HepG2 (cell line): ENCODE results near the gene ZNF880. TPM values are rescaled to one million over a fixed set of nuclear protein-coding genes. Genes with fewer than 3 reads are reported as not detected.

Experiments used
- ATM ChIP-seq: fragments of 450-650 bp; IDR thresholded peaks from 2 replicates; pipeline ENCODE4 v1.7.1; 2017; ENCODE audit warnings: mild to moderate bottlenecking, borderline replicate concordance
- GLI4 ChIP-seq: sonication (generic); formaldehyde crosslinking; IDR thresholded peaks from 2 replicates; pipeline ENCODE4 v1.5.1; 2020; ENCODE audit warnings: missing genetic modification reagents, mild to moderate bottlenecking, moderate library complexity, borderline replicate concordance
- KDM4B ChIP-seq: sonication (generic); formaldehyde crosslinking; IDR thresholded peaks from 2 replicates; pipeline ENCODE4 v1.4.0; 2020; ENCODE audit warnings: missing genetic modification reagents
- MXD4 ChIP-seq: IDR thresholded peaks from 2 replicates; pipeline ENCODE4 v1.6.1; 2016; ENCODE audit warnings: mild to moderate bottlenecking, missing biosample characterization, missing genetic modification reagents
- RFXAP ChIP-seq: sonication (generic); formaldehyde crosslinking; IDR thresholded peaks from 2 replicates; pipeline ENCODE4 v1.4.0; 2020; ENCODE audit warnings: missing genetic modification reagents, borderline replicate concordance
- SKI ChIP-seq: fragments of 450-650 bp; IDR thresholded peaks from one replicate; pipeline ENCODE4 v1.6.1; 2018; ENCODE audit warnings: mild to moderate bottlenecking; ENCODE audit not compliant: partially characterized antibody
- ZMYM4 ChIP-seq: sonication (generic); formaldehyde crosslinking; IDR thresholded peaks from 2 replicates; pipeline ENCODE4 v1.8.1; 2023; ENCODE audit warnings: mild to moderate bottlenecking, missing genetic modification reagents
- polyA plus RNA-seq, 8 experiments: library from polyadenylated mRNA; depleted of rRNA in 3 of 8; stranded (reverse) in 7 of 8; unstranded in 1 of 8; fragments of >200 nt; fragmentation: Illumina TruSeq in 4 of 8; extraction: Trizol in 4 of 8; gene quantifications; 2 replicates each; pipeline versions ENCODE4 v1.2.1 to v1.2.3, GENCODE V29; 2011 to 2016; ENCODE audit warnings: low read depth in 4 of 8, missing spikeins in 1 of 8, mixed read lengths in 1 of 8; ENCODE audit not compliant: insufficient read depth in 1 of 8
- total RNA-seq, 5 experiments: library from RNA; depleted of rRNA; stranded (reverse); fragments of >200 nt; fragmentation: Illumina TruSeq; extraction: Trizol; gene quantifications; 2 replicates each; pipeline ENCODE4 v1.2.3, GENCODE V29; 2016; ENCODE audit warnings: low read depth in 1 of 5
- TF ChIP-seq, protein P1 (sequence below): sonication (generic); formaldehyde crosslinking; IDR thresholded peaks from 2 replicates; pipeline ENCODE4 v1.8.0; 2022; ENCODE audit warnings: mild to moderate bottlenecking, missing genetic modification reagents, borderline replicate concordance
- TF ChIP-seq, protein P2 (sequence below): sonication (generic); formaldehyde crosslinking; IDR thresholded peaks from 2 replicates; pipeline ENCODE4 v1.8.1; 2023; ENCODE audit warnings: mild to moderate bottlenecking, missing genetic modification reagents
- TF ChIP-seq, protein P3 (sequence below): sonication (generic); formaldehyde crosslinking; IDR thresholded peaks from 2 replicates; pipeline ENCODE4 v1.4.0; 2020; ENCODE audit warnings: missing genetic modification reagents, borderline replicate concordance
- TF ChIP-seq, protein P4 (sequence below): sonication (generic); formaldehyde crosslinking; IDR thresholded peaks from 2 replicates; pipeline ENCODE4 v1.5.0; 2020; ENCODE audit warnings: missing genetic modification reagents
- TF ChIP-seq, protein P5 (sequence below): IDR thresholded peaks from 2 replicates; pipeline ENCODE4 v1.4.0; 2020; ENCODE audit warnings: mild to moderate bottlenecking, missing genetic modification reagents
- TF ChIP-seq, protein P6 (sequence below): sonication (generic); formaldehyde crosslinking; IDR thresholded peaks from 2 replicates; pipeline ENCODE4 v1.5.1; 2020; ENCODE audit warnings: mild to moderate bottlenecking, missing genetic modification reagents, moderate library complexity

ZNF880 gene
- total and polyA plus RNA-seq, 2 of the 13 experiments (the other 11 are each of a cell fraction or from before 2014, with no cell fraction given) = 0.03 to 0.18 TPM

DNA sequence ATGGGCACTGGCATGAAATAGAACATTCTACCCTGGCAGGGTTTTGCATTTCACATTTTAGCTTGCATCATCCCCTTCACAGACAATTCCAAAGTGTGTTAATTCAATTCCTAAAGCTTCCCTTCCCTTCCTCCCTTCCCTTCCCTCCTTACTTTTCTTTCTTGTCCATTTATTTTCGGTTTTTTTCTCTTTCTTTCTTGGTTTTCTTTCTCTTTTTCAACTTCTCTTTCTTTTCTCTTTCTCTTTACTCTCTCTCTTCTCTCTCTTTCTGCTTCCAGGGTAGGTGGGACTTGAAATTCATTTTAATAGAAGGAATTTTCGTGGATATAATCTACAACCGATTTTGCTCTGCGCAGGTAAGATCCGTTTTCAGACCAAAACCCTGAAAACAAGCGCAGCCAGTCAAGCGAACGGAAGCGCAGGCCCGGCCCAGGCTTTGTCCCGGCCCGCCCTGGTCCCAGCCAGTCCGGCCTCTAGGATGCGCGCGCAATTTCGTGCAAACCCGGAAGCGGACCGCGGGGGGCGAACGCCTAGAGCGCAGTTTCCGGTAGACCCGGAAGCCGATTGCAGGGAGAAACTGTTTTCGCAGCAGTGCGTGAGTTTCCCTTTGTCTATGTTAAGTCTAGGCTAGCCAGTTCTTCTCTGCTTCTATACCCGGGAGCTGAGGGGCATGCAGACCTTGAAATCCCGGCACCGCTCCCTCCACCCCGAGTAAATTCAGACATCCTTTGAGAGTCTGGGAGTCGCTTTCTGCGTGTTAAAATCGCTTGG, 27.8 kb downstream of the ZNF880 start, which contains the start of gene ZNF528 (continued):
- peak; percentile 81 for TF ChIP-seq ZMYM4 (CRISPR knock-in tag)
- TF ChIP-seq SKI = no peak
- TF ChIP-seq ATM = no peak
- peak; percentile 44; the same call in 1 of the 2 replicates for TF ChIP-seq MXD4 (CRISPR knock-in tag)
- TF ChIP-seq, protein P1, sequence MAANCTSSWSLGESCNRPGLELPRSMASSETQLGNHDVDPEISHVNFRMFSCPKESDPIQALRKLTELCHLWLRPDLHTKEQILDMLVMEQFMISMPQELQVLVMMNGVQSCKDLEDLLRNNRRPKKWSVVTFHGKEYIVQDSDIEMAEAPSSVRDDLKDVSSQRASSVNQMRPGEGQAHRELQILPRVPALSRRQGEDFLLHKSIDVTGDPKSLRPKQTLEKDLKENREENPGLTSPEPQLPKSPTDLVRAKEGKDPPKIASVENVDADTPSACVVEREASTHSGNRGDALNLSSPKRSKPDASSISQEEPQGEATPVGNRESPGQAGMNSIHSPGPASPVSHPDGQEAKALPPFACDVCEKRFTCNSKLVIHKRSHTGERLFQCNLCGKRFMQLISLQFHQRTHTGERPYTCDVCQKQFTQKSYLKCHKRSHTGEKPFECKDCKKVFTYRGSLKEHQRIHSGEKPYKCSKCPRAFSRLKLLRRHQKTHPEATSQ (CRISPR knock-in tag) = no peak
- TF ChIP-seq KDM4B (CRISPR knock-in tag) = 0 out of 2 replicates have a peak, but pooled peaks have one; percentile 76
- TF ChIP-seq, protein P2, sequence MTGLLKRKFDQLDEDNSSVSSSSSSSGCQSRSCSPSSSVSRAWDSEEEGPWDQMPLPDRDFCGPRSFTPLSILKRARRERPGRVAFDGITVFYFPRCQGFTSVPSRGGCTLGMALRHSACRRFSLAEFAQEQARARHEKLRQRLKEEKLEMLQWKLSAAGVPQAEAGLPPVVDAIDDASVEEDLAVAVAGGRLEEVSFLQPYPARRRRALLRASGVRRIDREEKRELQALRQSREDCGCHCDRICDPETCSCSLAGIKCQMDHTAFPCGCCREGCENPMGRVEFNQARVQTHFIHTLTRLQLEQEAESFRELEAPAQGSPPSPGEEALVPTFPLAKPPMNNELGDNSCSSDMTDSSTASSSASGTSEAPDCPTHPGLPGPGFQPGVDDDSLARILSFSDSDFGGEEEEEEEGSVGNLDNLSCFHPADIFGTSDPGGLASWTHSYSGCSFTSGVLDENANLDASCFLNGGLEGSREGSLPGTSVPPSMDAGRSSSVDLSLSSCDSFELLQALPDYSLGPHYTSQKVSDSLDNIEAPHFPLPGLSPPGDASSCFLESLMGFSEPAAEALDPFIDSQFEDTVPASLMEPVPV (CRISPR knock-in tag) = peak; percentile 53; the same call in 1 of the 2 replicates
- TF ChIP-seq, protein P3, sequence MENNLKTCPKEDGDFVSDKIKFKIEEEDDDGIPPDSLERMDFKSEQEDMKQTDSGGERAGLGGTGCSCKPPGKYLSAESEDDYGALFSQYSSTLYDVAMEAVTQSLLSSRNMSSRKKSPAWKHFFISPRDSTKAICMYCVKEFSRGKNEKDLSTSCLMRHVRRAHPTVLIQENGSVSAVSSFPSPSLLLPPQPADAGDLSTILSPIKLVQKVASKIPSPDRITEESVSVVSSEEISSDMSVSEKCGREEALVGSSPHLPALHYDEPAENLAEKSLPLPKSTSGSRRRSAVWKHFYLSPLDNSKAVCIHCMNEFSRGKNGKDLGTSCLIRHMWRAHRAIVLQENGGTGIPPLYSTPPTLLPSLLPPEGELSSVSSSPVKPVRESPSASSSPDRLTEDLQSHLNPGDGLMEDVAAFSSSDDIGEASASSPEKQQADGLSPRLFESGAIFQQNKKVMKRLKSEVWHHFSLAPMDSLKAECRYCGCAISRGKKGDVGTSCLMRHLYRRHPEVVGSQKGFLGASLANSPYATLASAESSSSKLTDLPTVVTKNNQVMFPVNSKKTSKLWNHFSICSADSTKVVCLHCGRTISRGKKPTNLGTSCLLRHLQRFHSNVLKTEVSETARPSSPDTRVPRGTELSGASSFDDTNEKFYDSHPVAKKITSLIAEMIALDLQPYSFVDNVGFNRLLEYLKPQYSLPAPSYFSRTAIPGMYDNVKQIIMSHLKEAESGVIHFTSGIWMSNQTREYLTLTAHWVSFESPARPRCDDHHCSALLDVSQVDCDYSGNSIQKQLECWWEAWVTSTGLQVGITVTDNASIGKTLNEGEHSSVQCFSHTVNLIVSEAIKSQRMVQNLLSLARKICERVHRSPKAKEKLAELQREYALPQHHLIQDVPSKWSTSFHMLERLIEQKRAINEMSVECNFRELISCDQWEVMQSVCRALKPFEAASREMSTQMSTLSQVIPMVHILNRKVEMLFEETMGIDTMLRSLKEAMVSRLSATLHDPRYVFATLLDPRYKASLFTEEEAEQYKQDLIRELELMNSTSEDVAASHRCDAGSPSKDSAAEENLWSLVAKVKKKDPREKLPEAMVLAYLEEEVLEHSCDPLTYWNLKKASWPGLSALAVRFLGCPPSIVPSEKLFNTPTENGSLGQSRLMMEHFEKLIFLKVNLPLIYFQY (CRISPR knock-in tag) = peak; percentile 94; the same call in 1 of the 2 replicates
- TF ChIP-seq, protein P4, sequence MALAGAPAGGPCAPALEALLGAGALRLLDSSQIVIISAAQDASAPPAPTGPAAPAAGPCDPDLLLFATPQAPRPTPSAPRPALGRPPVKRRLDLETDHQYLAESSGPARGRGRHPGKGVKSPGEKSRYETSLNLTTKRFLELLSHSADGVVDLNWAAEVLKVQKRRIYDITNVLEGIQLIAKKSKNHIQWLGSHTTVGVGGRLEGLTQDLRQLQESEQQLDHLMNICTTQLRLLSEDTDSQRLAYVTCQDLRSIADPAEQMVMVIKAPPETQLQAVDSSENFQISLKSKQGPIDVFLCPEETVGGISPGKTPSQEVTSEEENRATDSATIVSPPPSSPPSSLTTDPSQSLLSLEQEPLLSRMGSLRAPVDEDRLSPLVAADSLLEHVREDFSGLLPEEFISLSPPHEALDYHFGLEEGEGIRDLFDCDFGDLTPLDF (CRISPR knock-in tag) = peak; percentile 63; the same call in 1 of the 2 replicates
- TF ChIP-seq RFXAP = no peak
- TF ChIP-seq, protein P5, sequence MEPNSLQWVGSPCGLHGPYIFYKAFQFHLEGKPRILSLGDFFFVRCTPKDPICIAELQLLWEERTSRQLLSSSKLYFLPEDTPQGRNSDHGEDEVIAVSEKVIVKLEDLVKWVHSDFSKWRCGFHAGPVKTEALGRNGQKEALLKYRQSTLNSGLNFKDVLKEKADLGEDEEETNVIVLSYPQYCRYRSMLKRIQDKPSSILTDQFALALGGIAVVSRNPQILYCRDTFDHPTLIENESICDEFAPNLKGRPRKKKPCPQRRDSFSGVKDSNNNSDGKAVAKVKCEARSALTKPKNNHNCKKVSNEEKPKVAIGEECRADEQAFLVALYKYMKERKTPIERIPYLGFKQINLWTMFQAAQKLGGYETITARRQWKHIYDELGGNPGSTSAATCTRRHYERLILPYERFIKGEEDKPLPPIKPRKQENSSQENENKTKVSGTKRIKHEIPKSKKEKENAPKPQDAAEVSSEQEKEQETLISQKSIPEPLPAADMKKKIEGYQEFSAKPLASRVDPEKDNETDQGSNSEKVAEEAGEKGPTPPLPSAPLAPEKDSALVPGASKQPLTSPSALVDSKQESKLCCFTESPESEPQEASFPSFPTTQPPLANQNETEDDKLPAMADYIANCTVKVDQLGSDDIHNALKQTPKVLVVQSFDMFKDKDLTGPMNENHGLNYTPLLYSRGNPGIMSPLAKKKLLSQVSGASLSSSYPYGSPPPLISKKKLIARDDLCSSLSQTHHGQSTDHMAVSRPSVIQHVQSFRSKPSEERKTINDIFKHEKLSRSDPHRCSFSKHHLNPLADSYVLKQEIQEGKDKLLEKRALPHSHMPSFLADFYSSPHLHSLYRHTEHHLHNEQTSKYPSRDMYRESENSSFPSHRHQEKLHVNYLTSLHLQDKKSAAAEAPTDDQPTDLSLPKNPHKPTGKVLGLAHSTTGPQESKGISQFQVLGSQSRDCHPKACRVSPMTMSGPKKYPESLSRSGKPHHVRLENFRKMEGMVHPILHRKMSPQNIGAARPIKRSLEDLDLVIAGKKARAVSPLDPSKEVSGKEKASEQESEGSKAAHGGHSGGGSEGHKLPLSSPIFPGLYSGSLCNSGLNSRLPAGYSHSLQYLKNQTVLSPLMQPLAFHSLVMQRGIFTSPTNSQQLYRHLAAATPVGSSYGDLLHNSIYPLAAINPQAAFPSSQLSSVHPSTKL (CRISPR knock-in tag) = 0 out of 2 replicates have a peak, but pooled peaks have one; percentile 11
- TF ChIP-seq, protein P6, sequence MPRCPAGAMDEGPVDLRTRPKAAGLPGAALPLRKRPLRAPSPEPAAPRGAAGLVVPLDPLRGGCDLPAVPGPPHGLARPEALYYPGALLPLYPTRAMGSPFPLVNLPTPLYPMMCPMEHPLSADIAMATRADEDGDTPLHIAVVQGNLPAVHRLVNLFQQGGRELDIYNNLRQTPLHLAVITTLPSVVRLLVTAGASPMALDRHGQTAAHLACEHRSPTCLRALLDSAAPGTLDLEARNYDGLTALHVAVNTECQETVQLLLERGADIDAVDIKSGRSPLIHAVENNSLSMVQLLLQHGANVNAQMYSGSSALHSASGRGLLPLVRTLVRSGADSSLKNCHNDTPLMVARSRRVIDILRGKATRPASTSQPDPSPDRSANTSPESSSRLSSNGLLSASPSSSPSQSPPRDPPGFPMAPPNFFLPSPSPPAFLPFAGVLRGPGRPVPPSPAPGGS (CRISPR knock-in tag) = 0 out of 2 replicates have a peak, but pooled peaks have one; percentile 48
- 0 out of 2 replicates have a peak, but pooled peaks have one; percentile 22 for TF ChIP-seq GLI4 (CRISPR knock-in tag)
